T47D (cell line): ENCODE measurements around the gene LRRC14B.

Experiments used
- DNase-seq, 2 experiments: peaks; one replicate each; pipeline versions ENCODE4 v3.0.0 to v3.0.0-alpha.2; 2011 to 2012; ENCODE audit warnings: low read depth in 1 of 2, low spot score in 1 of 2
- JUND ChIP-seq: IDR thresholded peaks from 2 replicates; pipeline ENCODE4 v1.6.1; 2012; ENCODE audit warnings: low read depth
- in situ Hi-C: cut with HindIII; loops from 2 replicates; pipeline ENCODE4 v1.10.0; 2016; ENCODE audit warnings: low sequenced_read_pairs, low pct_unique_long_range_greater_than_20kb

LRRC14B gene

DNA sequence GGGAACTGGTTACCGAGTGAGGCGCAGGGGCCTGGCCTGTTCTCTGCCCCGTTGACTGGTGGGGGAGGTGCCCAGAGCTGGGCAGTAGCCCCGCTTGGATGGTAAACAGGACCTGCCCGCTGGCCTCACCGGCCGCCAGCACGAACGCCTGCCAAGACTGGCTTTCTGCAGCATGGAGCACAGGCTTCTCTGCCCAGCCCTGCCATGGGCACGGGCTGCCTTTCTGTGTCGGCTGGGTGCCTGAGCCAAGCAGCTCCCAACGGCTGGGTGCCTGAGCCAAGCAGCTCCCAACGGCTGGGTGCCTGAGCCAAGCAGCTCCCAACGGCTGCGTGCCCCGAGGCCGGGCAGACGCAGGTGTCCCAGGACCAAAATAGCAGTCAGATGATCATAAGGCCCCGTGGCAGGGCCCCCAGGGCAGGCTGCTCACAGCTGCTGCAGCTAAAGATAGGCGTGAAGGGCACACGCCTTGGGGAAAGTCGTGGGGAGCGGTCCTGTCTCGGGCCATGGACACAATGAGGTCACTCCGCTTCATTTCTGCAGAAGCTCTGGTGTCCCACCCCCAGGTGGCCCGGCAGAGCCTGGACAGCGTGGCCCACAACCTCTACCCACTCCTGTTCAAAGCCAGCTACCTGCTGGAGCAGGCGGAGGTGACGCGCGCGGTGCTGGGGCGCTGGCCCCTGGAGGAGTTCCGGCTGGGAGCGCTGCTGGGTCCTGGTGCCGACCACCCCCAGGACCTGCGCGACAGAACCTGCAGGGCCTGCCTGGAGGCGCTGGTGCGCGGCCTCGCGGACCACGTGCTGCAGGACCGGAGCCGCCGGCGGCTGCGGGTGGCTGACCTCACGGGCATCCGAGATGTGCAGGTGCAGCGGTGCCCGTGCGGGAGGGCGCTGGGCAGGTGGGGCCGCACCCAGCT, at the start of gene LRRC14B:
Gene LRRC14B, plus strand, starts transcription at position 460 of the 913 bp plus-strand sequence. Its CDS starts 44 bp downstream, at position 504.
- no peak for TF ChIP-seq JUND
- in situ Hi-C loops, result no loop called here
- peak; percentile 46 to 48 for DNase-seq

DNA sequence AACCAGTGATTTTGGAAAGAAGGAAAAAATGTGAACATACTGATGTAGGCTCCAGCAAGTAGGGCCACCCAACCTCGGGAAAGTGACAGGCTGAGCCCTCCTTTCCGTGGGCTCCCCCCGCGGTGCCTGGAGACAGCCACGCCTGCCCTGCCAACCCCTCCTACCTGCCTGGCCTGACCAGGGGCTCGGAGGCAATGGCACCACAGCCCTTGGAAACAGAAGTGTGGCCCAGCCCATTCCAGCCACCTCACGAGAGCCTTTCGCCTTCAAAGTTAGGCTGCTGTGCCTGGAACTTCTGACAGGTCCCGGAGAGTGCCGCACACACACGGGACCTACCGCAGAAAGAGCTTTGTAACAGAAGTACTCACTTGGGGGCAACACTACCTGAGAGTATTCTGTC, 49.5 kb upstream of the LRRC14B start:
- TF ChIP-seq JUND, result no peak
- no peak for DNase-seq
- in situ Hi-C loops, result no loop called here

DNA sequence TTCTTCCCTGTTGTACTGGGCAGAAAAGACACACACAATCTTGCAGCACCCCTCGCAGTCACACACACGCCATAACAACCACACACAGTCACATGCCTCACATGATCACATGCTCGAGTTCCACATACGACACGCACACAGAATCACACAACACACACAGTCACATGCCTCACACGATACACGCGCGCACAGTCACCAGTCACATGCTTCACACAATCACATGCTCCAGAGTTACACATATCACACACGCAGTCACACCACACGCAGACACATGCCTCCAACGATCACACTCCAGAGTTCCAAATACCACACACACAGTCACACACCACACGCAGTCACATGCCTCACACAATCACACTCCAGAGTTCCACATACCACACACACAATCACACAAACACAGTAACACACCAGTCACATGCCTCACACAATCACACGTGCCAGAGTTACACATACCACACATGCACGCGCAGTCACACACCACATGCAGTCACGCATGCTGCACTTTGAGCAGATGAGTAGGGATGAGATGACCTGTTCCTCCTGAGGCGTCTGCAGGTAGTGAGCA, 49.0 kb upstream of the LRRC14B start:
- in situ Hi-C loops, result no loop called here
- TF ChIP-seq JUND, result no peak
- DNase-seq, result no peak

DNA sequence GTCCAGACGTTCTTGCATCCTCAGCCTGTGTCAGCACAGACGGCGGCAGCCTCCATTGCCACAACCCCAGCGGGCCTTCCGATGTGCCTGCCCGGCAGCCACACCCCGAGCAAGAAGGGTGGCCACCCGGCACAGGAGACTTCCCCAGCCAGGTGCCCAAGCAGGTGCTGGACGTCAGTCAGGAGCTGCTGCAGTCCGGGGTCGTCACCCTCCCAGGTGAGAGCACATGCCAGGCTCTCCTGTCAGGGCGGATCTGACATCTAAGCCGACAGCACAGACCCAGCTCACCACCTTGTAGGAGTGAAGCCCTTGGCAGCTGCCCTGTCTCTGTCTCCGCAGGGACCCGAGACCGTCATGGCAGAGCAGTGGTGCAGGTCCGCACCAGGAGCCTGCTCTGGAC, 48.3 kb upstream of the LRRC14B start:
- in situ Hi-C loops, result no loop called here

DNA sequence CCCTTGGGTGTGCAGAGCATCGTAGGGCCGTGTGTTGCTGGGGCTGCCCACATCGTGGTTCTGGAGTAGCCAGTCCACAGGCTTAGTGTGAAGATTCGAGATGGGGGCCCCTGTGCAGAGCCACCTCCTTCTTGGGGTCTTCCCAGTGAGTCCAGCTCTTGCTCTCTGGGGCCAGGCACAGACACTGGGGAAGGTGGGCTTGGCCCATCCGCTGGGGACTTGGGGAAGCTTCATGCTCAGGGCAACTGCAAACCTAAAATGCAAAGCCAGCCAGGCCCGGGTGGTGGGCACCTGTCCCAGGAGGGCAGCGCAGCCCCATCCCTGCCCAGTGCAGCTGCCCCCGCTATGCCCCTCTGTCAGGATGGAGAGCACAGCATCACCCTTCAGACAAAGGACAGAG, 46.4 kb upstream of the LRRC14B start:
- TF ChIP-seq JUND, result no peak
- DNase-seq, result no peak
- in situ Hi-C loops, result no loop called here

More for the DNA sequence above, 48.3 kb upstream of the LRRC14B start:
- no peak for DNase-seq
- TF ChIP-seq JUND, result no peak

DNA sequence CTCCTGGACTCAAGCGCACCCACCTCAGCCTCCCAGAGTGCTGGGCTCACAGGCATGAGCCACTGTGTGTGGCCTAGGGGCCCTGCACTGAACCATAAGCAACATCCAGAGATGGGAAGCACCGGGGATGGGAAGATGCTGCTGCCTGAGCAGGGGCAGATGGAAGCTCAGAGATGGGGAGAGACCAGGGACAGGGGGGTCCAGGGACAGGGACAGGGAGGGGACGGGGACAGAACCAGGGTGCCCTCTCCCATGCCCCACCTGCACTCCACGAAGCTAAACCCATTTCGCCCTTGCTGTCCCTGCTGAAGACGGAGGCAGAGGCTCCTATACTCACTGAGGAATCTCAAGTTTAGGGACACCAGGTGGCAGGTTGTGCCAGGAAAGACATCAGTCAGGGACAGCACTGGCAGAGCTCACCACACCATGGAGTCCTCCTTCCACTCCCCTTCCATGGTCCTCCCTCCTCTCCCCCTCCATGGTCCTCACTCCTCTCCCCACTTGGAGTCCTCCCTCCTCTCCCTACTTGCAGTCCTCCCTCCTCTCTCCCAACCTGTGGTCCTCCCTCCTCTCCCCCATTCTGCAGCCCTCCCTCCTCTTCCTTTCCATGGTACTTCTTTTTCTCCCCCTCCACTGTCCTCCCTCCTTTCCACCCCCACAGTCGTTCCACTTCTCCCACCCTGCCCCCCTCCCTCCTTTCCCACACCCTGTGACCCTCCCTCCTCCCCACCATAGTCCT, 45.5 kb upstream of the LRRC14B start:
- TF ChIP-seq JUND, result no peak
- in situ Hi-C loops, result no loop called here
- no peak for DNase-seq

DNA sequence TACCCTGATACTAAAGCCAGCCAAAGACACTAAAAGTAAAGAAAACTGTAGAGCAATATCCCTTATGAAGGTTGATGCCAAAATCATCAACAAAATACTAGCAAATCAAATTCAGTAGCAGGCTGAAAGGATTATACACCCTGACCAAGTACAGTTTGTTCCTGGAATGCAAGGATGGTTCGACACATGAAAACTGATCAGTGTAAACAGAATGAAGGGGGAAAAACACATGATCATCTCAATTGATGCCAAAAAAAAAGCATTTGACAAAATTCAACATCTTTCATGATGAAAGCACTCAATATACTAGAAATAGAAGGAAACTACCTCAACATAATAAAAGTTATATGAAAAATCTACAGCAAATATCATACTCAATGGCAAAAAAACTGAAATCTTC, 43.5 kb upstream of the LRRC14B start:
- no peak for TF ChIP-seq JUND
- in situ Hi-C loops, result no loop called here
- DNase-seq, result no peak

DNA sequence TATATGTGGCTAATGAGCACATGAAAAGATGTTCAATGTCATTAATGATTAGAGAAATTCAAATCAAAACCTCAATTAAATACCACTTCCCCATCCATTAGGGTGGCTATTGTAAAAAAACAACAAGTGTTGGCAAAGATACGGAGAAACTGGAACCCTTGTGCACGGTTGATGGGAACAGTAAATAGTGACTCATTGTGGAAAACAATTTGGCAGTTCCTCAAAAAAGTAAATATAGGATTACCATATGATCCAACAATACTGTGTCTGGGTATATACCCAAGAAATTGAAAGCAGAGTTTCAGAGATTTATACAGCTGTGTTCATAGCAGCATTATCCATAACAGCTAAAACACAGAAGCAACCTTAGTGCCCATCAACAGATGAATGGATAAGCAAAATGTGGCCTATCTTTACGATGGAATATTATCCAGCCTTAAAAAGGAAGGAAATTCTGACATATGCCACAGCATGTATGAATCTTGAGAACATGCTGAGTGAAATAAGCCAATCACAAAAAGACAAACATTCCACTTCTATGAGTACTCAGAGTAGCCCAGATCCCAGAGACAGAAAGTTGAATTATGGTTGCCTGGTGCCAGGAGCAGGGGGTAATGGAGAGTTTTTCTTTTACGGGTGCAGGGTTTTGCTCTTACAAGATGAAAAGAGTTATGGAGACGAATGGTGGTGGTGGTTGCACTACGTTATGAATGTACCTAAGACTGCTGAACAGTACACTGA, 41.4 kb upstream of the LRRC14B start:
- peak in 1 of 2 experiments; percentile 76 for DNase-seq
- no peak; the same call in 1 of the 2 replicates for TF ChIP-seq JUND
- in situ Hi-C loops, result no loop called here

DNA sequence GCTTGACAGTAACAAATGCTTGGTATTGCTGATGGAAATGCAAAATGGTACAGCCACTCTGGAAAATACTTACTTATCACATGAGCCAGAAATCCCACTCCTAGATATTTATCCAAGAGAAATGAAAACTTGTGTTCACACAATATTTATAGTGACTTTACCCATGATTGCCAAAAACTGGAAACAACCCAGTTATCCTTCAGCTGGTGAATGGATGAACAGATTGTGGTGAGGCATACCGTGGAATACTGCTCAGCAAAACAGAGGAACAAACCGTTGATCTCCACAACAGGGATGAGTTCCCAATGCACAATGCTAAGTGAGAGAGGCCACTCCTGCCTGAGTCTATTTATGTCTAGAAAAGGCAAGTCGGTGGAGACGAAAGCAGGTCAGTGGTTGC, 40.5 kb upstream of the LRRC14B start:
- DNase-seq, result no peak
- no peak for TF ChIP-seq JUND
- in situ Hi-C loops, result no loop called here

DNA sequence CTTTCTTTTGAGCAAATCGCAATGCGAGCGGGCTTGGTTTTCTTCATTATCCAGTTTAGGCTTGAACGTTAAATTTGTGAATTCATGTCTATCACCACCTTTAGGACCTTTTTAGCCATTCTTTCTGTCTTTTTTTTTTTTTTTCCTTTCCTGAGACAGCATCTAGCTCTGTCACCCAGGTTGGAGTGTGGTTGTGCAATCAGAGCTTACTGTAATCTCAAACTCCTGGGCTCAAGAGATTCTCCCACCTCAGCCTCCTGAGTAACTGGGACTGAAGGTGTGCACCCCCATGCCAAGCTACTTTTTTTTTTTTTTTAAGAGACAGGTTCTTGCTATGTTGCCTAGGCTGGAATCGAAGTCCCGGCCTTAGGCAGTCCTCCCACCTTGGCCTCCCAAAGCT, 39.2 kb upstream of the LRRC14B start:
- DNase-seq, result no peak
- TF ChIP-seq JUND, result no peak
- in situ Hi-C loops, result no loop called here

DNA sequence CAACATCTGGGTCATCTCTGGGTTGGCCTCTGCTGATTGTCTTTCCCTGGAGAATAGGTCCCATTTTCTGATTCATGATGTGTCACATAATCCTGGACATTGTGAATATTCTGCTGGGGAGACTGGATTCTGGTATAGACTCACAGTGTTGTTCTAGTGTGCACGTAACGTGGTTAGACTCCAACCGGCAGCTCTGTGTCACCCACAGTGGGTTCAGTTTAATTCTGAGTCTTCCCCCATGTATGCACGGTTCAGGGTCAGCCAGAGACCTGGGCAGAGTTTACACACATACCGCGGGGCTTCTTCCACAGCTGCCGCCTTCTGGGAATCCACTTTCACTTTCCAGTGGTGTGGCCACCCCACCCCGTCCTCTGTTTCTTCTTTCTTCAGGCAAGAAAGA, 38.0 kb upstream of the LRRC14B start:
- no peak for TF ChIP-seq JUND
- no peak for DNase-seq
- in situ Hi-C loops, result no loop called here

DNA sequence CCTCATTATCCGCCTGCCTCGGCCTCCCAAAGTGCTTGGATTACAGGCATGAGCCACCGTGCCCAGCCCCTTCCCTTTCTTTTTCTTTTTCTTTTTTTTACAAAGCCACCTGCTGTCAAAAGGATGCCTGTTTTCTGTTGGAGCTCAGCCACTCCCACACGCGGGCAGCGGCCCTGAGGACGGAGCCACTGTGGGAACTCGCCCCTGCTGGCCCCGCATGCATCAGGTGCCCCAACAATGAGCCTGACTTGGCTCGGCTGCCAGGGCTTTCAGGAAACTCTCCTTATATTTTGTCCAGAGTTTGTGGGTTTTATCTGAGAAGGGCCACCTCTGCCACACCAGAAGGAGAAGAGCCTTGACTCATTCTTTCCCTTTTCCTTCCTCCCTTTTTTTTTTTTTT, 37.1 kb upstream of the LRRC14B start:
- DNase-seq, result no peak
- in situ Hi-C loops, result no loop called here
- no peak for TF ChIP-seq JUND

DNA sequence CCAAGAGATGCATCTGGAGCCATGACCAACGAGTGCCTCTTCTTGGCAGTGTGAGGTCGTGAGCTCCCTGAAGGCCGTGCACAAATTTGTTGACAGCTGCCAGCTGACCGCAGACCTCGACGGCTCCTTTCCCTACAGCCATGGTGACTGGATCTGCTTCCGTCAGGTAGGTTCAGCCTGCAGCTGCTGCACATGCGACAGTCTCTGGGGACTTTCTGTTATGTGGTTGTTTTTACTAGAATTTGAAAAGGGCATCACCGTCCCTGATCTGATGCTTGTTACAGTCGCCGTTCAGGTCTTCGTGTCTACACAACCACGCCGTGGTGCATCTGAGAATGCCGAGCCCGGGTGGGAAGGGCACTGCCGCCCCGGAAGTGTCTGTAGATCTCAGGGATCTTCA, 36.5 kb upstream of the LRRC14B start:
- DNase-seq, result no peak
- in situ Hi-C loops, result no loop called here
- no peak for TF ChIP-seq JUND
